HG03064 (cell line): ENCODE results near the gene ABCC12.
"Not testable (repeated sequence)": the region's sequence is repeated elsewhere in the genome, so short reads cannot be mapped to it uniquely, and the experiment has no call there.

ENCODE experiments used
- ATAC-seq: cut with Tn5 transposase; IDR thresholded peaks from one replicate; pipeline ENCODE4 v1.9.1; 2021; ENCODE audit warnings: low read depth; ENCODE audit not compliant: unreplicated experiment

The ABCC12 gene

GRCh38 chr16:48155926-48156789 is at the start of gene ABCC12:
TSS of gene ABCC12 (minus strand) at chr16:48155993. CDS start at chr16:48146424, 9,569 bp downstream.
- ATAC-seq: no peak

- ATAC-seq: no peak
These were observed 49.0 kb upstream of the ABCC12 start for GRCh38 chr16:48204825-48205151.

- ATAC-seq: no peak
These were observed 48.4 kb upstream of the ABCC12 start for GRCh38 chr16:48203974-48204824.

- no peak for ATAC-seq
These were observed 45.9 kb upstream of the ABCC12 start for GRCh38 chr16:48201515-48202201.

GRCh38 chr16:48197294-48197693 is 41.5 kb upstream of the ABCC12 start:
- no peak for ATAC-seq

- ATAC-seq: no peak
These were observed 39.2 kb upstream of the ABCC12 start for GRCh38 chr16:48194828-48195556.

- no peak for ATAC-seq
These were observed 38.1 kb upstream of the ABCC12 start for GRCh38 chr16:48193846-48194245.

- no peak for ATAC-seq
These were observed 32.8 kb upstream of the ABCC12 start for GRCh38 chr16:48188449-48189102.

GRCh38 chr16:48187779-48188178 is 32.0 kb upstream of the ABCC12 start:
- ATAC-seq: no peak

GRCh38 chr16:48184681-48185080 is 28.9 kb upstream of the ABCC12 start:
- no peak for ATAC-seq

- ATAC-seq: no peak
These were observed 27.3 kb upstream of the ABCC12 start for GRCh38 chr16:48182979-48183537.

GRCh38 chr16:48181746-48182520 is 26.1 kb upstream of the ABCC12 start:
- ATAC-seq: not testable (repeated sequence)

GRCh38 chr16:48180868-48181480 is 25.2 kb upstream of the ABCC12 start:
- ATAC-seq: no peak

GRCh38 chr16:48176635-48177408 is 21.0 kb upstream of the ABCC12 start:
- ATAC-seq: no peak

- no peak for ATAC-seq
These were observed 18.1 kb upstream of the ABCC12 start for GRCh38 chr16:48173889-48174288.

- no peak for ATAC-seq
These were observed 16.9 kb upstream of the ABCC12 start for GRCh38 chr16:48172682-48173081.

- ATAC-seq: no peak
These were observed 14.1 kb upstream of the ABCC12 start for GRCh38 chr16:48169896-48170295.

- no peak for ATAC-seq
These were observed 12.3 kb upstream of the ABCC12 start for GRCh38 chr16:48168075-48168474.
